COR-L47 (cell line): ENCODE measurements around the gene EPHB1.
A peak's percentile ranks its signal among the peaks of the same experiment; 100 is the strongest.
"Not testable (repeated sequence)": the region's sequence is repeated elsewhere in the genome, so short reads cannot be mapped to it uniquely, and the experiment has no call there.

ENCODE experiments used
- DNase-seq: peaks from one replicate; lab custom pipeline; 2025; lab: John Stamatoyannopoulos, UW

Gene EPHB1

GRCh38 chr3:134955874-134956273 is 160.8 kb downstream of the EPHB1 start:
- no peak for DNase-seq

GRCh38 chr3:134956395-134956794 is 161.3 kb downstream of the EPHB1 start:
- DNase-seq: no peak

GRCh38 chr3:134956844-134957243 is 161.8 kb downstream of the EPHB1 start:
- no peak for DNase-seq

DNA sequence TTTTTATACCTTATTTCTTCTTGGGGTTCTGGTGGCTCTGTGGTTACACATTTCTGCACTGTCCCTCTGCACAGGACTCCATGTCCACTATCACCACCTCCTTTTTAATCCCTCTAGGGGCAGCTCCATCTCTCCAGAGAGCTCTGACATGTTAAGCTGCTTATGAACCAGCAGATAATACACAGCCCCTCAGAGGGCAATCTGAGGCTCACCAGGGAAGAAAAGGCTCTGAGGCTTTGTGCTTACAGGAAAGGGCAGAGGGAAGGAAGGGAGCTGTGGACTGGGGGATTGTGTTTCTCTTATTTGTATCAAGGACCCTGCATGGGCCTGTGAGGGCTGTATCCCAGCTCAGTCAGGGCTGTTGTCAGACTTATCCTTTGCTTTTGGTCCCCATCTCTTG is 164.5 kb downstream of the EPHB1 start:
- DNase-seq: no peak

GRCh38 chr3:134964226-134964625 is 169.2 kb downstream of the EPHB1 start:
- DNase-seq: no peak

GRCh38 chr3:134965865-134966481 is 170.9 kb downstream of the EPHB1 start:
- no peak for DNase-seq

DNA sequence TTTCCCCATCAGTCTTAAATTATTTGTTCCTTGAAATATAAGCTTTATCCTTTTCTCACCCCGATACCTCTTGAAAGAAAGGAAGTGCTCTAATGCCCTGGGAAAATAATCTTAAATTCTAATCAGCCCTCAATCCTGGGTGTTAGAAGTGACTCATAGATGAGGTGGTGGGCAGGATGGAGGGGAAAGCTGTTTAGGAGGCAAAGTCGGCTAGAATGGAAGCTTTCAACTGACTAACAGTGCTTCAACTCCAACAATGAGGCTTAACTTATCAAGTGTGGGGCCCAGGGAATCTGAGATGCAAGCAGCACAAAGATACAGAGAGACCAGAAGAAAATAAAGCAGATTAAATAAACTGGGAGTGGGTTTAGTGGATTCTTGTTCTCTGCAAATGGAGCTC is 175.8 kb downstream of the EPHB1 start:
- no peak for DNase-seq

DNA sequence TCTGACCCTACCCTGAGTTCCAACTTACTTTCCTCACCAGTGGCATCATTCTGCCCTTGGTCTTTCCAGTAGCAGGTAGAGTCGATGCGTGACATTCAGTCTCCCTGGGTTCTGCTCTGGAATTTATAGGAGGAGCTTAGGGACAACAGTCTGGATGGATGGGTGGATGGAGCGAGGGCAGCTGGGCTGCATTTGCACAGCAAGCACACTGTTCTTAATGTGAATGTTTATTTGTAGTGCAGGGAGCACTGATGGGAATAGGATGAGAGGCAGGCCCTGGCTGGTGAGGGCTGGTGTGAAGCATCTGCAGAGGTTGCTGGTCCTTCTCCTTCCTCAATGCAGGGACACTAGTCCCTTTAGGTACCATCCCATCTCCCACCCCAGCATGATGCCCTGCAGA is 176.2 kb downstream of the EPHB1 start:
- no peak for DNase-seq

GRCh38 chr3:134971907-134972306 is 176.8 kb downstream of the EPHB1 start:
- not testable (repeated sequence) for DNase-seq

DNA sequence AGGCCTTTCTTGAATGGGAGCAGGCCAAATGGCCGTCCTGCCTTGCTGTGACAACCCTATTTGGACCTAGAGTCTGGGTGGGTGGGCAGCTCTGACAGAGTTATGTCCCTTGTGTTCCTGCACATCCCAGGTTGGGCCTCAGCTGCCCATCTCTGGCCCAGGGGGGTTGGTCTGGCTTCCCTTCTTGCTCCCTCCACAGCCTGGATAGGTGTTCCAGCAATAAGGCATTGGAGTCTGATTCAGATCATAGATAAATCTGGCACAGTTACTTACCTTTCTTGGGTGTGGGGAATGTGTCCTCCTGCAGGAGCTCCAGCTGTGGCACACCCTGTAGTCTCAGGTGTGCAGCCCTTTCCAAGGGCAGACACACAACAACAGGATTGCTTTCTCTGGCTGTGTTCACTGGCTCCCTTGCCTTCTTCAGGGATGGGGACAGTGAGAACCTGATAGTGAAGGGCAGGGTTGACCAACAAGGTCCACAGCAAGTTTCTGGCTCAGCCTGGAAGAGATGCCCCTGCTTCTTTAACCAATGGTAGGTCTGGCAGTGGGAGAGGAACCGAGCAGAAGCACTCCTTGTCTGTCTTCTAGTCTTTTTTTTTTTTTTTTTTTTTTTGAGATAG is 177.9 kb downstream of the EPHB1 start:
- no peak for DNase-seq

- no peak for DNase-seq
These were observed 179.6 kb downstream of the EPHB1 start for GRCh38 chr3:134974624-134975023.

GRCh38 chr3:134976948-134977347 is 181.9 kb downstream of the EPHB1 start:
- peak; percentile 49 for DNase-seq

DNA sequence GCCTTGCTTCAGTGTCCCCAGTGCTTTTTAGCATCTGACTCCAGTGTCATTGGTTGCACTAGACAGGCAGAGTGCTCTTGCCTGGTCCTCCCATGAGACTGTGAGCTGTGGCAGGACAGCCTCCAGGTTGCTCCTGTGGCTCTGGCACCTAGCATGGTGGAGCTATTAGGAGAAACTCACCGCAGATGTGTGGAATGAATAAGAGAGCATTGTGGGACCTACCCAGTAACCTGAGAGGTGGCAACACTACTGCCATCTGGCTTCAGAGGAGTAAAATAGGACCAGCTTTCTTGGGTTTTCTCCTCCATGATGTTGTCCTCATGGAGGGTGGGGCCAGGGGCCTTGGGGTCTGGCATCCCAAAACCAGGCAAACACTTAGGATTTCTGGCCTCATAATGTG is 183.6 kb downstream of the EPHB1 start:
- DNase-seq: no peak

DNA sequence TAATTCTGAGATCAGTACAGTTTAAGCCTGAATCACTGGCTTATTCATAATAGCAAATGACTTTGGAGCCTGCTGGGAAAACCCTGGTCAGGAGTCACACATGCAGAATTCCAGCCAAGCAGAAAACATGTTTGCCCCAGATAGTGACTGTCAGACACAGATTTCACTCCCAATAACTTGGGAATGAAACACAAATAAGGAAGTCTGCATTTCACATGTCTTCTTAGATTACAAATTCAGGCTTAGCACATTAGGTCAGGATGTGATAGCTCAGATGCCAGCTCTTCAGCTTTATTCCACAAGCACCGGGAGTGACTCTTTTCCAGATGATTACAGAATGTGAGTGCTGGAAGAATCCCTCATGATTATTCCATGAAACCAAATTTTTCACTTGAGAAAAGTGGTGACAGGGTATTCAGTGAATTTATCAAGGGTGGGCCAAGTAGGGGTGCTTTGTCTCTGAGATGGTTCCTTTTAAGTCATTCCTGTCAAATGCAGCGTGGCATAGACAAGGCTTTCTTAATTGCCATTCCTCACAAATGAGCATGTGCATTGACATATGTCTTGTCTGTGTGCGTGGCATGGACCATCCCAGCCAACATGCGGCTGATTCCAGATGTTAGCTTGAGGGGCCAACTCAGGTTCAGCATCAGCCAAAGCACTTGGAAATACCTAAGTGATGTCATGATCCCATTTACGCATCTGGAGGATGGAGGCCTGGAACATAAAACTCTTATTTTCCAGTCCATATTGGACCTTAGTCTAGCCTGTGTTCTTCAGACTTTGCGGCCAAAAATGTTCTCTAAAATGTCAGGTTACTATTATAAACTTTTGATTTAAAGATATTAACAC is 191.0 kb downstream of the EPHB1 start:
- DNase-seq: no peak

- no peak for DNase-seq
These were observed 193.6 kb downstream of the EPHB1 start for GRCh38 chr3:134988666-134989065.

DNA sequence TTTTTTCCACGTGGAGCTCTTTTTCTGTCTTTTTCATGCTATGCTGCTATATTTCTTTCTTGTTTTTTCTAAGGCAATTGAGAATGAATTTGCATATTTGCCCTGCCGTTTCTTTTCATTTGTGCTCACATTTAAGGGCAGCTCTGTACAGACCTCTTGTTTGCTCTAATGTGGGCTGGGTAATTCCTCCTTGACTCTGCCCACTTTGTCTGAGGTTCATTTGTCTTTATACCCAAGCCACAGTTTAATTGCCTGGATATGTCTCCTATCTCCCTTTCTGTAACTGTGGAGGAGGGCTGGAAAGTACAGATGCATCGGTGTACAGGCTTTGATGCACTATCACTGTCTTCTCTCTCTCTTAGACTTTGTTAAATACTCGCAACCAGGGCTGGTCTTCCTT is 195.9 kb downstream of the EPHB1 start:
- no peak for DNase-seq

DNA sequence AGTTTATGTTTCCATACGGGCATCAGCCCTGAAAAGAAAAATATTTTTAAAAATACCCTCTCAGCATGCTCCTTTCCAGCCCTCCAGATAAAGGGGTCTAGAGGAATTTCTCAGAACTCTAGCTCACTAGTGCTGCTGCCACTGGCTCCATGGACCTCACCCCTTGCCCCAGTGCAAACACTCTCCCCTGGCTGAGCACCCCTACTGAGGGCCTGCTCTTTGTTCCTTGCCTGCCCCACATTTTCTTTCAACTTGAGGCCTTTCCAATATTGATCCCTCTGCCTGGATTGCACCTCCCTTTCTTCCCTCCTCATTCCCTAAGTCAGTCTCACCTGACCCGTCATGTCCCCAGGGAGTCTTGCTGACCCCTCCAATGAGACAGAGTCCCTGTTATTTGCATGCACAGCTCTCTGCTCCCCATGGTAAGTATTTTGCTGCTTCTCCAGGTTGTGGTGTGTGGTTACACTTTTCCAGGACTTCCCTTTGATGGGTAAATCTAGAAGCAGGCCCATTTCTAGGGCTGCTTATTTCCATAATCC is 196.5 kb downstream of the EPHB1 start:
- DNase-seq: no peak

GRCh38 chr3:134992180-134992579 is 197.1 kb downstream of the EPHB1 start:
- no peak for DNase-seq

- no peak for DNase-seq
These were observed 197.5 kb downstream of the EPHB1 start for GRCh38 chr3:134992586-134992985.

- no peak for DNase-seq
These were observed 198.0 kb downstream of the EPHB1 start for GRCh38 chr3:134993011-134993410.

- DNase-seq: no peak
These were observed 203.1 kb downstream of the EPHB1 start for GRCh38 chr3:134998158-134998557.

- DNase-seq: no peak
These were observed 203.8 kb downstream of the EPHB1 start for GRCh38 chr3:134998855-134999254.

- peak; percentile 94 for DNase-seq
These were observed 205.4 kb downstream of the EPHB1 start for GRCh38 chr3:135000465-135000864.
